ENCODE data around the gene DGCR8.

GRCh38 chr22:20133930-20134549 lies 54.0 kb downstream of the DGCR8 start:
- TF ChIP-seq CTCF (IDR thresholded peaks at IDR 0.05) (no peak), ZFX (IDR thresholded peaks at IDR 0.05; ENCODE audit: borderline replicate concordance) (no peak)
